Dermis microvascular lymphatic vessel endothelial cell (primary cell): Measurements from ENCODE around the gene SCCPDH. TPM values are rescaled to one million over a fixed set of nuclear protein-coding genes. Genes with fewer than 3 reads are reported as not detected.
A peak's percentile ranks its signal among the peaks of the same experiment; 100 is the strongest.

ENCODE experiments used
- DNase-seq, 2 donors: peaks; one replicate each; pipeline versions ENCODE4 v3.0.0 to v3.0.0-alpha.2; 2010; ENCODE audit warnings: low read depth in 2 of 2
- total RNA-seq: library from RNA; depleted of rRNA; stranded (reverse); fragments of >200 nt; gene quantifications from 2 replicates; pipeline ENCODE4 v1.2.1, GENCODE V29; 2014

SCCPDH gene
- total RNA-seq, 1 donor from 2014 or later, result 52.2 TPM

DNA sequence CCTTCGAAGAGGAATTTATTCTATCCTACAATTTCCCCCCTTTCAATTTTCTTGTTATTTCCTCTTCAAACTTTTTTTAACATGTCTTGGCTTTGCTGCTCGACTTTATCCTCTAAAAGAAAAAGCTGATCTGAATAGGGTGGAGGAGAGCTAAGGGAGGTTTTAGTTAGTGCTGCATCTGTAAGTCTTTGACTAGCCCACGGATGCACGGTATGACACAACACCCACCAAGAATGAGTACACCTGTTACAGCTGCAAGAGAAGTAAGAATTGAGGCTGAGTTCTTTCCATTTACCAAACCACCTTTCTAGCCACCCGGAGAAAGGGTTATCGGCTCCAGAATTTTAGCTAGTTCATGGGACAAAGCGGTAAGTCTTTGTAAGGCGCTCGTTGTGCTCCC lies 23.8 kb downstream of the SCCPDH start:
- no peak for DNase-seq

DNA sequence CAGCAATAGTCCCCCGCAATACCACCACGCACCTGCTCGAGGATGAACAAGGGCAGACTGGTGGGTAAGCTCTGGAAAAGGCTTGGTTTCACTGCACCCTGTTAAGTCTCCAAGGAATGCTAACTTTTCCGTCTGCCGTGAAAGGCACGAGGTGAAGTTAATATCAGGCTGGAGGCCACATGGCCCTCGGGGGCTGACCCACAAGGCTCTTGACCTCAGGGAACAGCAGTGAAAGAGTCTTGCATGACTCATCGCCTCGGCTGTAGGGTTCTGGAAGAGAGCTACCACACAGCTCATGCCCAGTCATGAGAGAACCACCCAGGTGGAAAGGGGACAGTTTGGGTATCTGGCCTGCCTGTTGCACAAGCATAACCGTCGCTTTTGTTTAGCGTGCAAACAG lies 24.7 kb downstream of the SCCPDH start:
- DNase-seq, result no peak

DNA sequence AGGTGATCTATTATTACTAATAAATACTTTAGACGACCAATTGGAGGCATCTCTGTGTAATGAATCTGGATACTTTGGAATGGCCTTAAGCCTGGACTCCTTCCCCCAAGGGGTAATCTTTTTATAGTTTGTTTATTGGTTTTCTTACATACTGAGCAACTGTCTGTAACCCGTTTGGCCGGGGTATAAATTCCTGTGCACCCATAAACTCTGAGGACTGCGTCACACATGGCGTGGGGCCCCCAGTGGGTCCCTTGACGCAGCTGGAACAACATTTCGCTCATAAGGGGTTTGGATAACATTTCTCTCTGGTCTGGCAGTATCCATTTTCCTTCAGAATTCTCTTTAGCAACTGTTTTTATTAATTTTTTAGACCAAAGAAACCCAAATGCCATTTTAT lies 26.5 kb downstream of the SCCPDH start:
- DNase-seq, result no peak

DNA sequence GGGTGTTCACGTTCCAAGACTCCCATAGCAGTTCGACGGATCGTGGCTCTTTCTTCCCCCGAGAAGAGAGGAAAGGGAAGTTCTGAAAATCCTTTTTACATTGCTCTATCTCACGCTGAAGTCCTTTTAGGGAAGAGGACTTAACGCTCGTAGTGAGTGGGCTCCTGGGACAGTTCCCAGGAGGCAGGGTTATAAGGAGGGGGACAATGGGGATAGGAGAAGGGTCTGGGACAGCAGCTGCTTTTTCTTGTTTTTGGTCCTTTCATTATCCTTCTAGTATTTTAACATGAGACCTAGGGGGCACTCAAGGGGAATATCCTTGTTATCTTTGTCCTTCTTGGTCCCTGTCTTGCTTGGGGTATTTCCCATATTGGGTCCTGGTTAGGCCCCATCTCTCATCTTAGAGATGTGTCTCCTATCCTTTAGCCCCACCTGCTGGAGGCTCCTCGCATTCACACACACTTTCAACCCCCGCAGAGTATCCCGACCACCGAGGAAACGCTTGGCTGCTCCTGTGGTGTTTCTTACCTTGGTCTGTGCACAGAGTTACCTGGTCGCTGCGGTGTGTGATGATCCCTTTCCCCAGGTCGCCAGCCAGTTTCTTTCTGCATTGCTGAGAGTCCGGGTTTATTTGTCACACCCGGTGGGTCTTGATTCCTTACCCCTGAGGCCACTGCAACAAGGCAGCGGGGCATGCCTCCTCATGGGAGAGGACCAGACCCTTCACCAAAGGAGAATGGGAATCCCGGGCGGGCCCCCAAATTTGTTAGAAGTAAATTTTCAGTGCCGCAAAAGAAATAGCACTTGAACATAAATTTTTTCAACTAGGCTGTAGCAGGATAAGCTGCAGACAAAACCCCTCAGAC lies 29.7 kb downstream of the SCCPDH start:
- DNase-seq, result peak; percentile 43 to 70

DNA sequence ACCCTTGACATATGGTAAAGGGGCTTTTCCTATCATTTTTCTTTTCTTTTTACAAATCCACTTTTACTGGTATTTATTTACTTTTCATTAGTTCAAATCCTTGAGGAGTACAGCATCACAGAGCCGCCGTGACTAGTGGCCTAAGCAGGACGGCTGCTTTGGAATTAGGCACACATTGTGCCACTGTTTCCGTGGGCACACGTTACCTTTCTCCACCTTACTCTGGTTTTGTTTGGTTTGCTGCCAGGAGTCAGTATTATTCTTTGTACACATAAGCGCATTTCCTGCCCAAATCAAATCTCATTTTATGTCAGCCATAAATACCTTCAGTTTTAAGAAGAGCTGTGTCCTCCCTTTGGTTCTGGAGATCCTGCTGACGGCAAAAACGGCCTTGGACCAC lies 31.2 kb downstream of the SCCPDH start:
- DNase-seq, result no peak

DNA sequence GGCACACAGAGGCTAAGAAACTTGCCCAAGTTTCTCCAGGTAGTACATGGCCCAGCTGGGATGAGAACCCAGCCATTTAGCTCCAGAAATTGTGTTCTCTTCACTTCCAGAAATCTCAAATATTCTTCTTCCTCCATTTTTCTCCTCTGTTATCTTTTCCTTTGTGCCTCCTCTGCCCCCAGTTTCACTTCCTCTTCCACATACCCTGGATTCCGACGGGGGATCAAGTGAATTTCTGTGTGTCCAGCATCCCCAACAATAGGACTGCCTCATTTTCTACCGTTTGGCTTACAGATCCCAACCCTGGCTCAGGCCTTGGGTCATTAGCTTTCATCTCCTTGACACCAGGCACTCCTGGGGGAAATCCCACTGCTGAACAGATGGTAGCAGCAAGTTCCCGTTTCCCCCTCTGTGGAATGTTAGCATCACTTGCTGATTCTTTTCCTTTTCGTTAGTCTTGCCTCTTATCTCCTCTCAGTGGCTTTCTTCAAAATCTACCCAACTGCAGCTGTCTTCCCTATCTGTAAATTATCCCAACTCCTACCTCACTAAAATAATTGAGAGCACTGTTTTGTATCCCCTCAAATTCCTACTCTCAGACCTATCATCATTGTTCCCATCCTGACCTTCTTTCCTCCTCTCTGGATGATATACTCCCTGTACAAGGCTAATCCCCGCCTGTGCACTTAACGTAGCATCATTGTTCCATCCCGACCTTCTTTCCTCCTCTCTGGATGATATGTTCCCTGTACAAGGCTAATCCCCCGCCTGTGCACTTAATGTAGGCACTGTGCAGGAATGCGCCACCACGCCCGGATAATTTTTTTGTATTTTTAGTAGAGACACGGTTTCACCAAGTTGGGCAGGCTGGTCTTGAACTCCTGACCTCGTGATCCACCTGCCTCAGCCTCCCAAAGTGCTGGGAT lies 36.5 kb downstream of the SCCPDH start:
- DNase-seq, result peak in 1 of 2 donors; percentile 7

DNA sequence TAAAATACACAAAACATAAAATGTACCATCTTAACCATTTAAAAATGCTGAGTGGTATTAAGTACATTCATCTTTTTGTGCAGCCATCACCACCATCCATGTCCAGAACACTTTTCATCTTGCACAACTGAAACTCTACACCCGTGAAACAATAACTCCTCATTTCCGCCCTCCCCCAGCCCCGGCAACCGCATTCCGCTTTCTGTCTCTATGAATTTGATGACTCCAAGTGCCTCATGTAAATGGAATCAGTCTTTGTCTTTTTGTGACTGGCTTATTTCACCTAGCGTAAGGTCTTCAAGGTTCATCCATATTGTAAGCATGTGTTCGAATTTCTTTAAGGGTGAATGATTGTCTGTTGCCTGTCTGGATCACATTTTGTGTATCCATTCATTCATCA lies 37.2 kb downstream of the SCCPDH start:
- DNase-seq, result no peak

DNA sequence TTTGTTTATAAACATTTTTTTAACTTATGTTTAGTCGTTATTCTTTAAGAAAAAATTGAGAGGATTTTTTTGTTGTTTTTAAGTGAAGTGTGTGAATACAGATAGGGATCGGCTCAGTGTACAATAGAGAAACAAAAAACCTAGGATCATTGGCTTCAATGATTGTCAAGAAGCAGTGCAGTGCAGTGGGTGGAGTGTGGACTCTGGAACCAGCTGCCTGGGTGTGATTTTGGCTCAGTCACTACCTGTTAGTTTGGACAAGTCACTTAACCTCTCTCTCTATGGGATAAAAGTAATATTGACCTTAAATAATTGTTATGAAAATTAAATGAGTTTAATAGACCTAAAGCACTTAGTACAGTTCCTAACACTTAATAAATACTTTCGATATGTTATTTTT lies 41.3 kb downstream of the SCCPDH start:
- no peak for DNase-seq

DNA sequence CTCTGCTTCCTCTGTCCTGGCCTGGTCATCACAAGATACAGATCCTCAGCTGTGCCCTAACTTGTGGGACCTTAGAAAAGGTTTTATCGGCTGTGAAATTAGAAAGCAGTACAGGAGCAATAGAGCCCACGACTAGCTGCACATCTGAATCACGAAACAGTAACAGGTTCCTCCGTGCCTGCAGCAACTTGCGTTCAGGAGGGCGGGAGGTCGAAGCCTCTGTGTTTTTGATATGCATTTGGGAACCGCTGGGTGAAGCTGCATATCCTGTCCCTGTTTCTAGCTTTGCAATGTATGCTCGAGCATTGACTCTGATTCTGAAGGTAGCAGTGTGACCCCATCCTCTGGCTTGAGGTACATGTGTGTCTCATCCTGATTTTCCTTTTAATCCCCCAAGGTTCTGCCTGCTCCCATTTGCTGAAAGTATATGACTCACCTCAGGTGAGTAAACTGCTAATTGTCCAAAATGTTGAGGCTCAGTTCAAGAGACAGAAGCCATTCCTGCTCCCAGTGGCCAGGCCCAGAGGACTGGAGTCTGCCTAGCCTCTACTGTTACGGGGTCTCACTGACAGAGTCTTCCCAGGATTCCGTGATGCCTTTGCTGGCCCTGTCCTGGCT lies 44.3 kb downstream of the SCCPDH start:
- DNase-seq, result no peak

DNA sequence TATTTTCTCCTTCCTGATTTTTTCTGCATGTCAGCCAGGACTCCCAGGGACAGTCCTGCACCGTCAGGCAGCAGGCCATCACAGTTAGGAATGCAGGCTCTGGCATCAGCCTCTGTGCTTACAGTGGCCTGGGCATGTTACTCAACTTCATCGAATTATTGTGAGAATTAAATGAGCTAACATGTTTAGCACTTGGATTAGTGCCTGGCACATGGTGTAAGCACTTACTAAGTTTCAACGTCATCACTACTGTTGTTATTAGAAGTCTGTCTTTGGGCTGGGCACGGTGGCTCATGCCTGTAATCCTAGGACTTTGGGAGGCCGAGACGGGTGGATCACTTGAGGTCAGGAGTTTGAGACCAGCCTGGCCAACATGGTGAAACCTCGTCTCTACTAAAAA lies 45.1 kb downstream of the SCCPDH start:
- no peak for DNase-seq

DNA sequence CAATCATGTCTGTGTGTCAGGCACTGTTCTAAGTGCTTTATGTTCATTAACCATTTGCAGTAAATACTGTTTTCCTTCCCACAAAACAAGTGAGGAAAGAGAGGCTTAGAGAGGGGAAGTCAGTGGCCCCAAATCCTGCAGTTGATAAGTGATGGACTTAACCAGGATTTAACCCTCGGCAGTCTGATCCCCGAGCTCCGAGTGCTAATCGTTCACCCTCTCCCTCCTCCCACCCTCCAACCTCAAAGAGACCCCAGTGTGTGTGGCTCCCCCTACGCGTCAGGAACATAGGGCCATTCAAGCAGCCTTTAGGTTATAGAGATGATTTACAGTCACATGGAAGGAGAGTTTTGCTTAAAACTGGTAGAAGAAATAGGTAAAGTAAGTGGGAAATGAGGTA lies 47.2 kb downstream of the SCCPDH start:
- no peak for DNase-seq

DNA sequence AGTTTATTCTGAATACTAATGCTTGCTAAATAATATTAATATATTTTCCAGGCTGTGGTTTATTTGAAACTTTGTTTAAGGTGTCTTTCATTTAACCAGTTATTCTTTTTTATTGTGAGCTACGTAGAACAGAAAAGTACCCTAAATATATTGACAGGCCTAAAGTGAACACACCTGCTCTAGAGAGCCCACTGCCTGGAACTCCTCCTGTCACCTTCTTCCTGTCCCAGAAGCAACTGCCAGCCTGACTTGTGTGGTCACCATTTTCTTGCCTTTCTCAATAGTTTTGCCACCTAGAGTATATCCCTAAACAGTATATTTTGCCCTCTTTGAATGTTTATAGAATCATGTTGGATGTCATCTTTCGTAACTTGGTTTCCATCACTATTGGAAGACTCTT lies 48.5 kb downstream of the SCCPDH start:
- no peak for DNase-seq

DNA sequence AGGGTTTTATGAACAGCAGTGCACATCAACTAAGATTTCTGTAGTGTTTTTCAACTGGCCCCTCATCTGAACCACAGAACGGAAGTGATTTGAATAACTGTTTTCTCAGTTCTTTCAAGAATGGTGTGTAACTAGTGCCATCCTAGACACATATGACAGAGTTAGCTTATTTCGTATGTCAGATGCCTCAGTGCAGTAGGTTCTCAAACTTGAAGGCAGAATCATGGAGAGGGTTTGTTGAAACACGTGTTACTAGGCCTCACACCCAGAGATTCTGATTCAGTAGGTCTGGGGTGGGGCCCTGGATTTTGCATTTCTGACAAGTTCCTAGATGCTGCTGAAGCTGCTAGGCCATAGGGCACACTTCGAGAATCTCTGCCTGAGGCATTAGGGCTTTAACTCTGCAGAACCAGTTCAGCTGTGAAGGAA lies 49.0 kb downstream of the SCCPDH start:
- DNase-seq, result no peak

DNA sequence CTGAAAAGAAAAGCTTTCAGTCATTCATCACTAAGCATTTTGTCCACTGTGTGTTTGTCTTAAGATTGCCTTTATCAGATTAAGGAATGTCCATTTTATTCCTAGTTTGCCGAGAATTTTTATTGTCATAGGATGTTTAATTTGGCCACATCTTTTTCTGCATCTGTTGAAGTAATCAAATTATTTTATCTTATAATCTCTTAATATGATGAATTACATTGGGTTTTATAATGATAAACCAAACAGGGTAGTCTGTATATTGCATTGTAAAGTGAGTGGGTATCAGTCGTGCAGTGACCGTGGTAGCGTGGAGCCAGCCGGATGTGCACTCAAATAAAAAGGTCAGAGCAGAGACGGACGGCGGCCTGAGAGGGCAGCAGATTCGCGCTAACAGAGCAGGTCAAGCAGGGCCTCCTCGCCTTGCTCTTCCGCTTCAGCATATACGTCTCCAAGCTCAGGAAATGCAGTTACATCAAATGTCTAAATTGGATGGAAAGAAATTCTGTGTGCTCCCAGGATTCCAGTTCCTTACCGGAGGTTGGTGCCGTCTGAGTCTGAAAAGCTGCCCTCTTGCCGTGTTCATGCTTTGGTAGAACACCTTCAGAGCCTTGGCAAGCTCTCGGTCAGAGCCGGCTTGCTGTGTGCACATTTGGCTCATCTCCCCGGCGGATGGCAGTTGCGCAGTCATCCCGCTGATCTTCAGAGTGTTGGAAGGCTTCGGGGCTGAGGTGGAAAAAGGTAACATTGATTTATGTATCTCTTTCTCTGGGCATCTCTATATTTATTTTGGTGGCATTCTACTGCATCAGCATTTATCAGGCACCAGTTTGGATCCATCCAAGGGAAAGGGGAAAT lies 51.5 kb downstream of the SCCPDH start:
- no peak for DNase-seq

DNA sequence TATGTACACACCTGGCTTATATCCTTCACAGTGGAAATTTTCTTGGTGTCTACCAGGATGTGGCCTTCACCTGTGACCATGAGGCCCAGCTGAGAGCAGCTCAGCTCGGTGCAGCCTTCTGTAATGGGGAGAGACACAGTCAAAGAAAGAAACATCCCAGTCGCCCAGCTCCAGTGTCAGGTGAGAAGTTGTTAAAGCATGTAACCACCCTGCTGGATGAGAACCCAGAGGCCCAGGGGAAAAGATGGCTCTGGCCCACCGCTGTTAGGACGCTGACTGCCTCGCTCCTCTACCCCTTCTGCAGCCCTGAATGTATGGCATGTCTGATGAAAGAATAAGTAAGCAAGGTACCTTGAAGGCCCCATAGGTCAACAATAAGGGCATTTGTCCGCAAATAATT lies 52.7 kb downstream of the SCCPDH start:
- no peak for DNase-seq

DNA sequence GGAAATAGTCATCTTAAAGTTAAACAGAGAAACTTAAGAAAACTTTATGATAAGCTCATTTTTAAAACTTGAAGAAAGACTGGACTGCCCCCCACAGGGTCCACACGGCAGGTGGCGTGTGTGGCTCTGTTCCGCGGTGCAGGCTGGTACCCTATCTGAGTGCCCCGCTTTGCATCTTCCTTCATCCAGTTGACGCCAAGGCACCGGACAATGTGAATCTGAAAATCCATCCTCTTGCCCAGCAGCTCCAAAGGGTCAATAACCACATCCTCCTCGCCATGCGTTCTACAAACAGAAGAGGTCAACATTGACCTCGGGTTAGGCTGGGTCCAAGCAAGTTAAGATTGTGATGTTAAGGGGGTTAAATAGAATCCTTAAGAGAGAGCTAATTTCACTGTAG lies 54.5 kb downstream of the SCCPDH start:
- DNase-seq, result no peak

DNA sequence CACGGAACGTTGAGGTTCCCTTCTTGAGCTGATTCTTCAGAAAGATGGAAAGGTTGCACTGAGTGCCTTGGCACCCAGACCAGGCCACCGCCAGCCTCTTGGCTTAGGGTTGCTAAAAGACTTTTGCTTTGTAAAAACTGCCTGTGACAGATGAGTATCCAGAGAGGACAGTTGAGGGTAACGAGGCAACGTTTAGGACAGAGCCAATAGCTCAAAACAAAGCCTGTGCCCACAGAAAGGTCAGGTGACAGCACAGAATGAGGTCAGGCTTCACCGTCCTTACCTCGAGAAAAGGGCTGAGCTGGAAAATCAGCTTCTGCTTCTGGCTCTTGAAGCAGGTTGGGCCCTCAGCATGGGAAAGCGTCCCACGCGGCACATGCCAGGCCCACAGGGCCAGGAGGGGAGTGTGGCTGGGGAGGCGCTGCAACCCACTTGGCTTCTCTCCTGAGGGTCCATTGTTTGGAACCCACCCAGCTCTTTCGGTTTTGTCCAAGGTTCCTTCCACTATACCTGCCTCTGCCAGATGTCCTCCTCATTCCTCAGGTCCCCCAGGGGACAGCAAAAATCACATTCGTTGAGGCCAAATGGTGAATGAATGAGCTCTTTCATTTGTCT lies 55.5 kb downstream of the SCCPDH start:
- no peak for DNase-seq

DNA sequence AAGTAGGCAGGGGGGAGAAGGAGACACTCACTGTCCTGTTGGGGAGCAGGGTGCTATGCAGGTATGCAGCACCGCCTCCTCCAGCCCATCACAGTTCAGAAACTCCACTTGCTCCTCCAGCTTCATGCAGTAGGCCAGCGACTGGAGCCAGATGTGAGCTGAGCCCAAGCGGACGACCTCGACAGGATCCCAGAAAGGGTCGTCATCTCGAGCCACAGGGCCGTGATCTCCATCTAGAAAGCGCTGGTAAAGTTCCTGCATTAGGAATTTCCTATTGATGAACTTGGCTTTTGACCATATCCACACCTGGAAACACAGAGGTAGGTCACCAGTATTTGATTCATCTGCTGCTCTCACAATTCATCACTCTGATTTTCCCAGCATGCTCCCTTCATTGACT lies 56.1 kb downstream of the SCCPDH start:
- DNase-seq, result no peak

DNA sequence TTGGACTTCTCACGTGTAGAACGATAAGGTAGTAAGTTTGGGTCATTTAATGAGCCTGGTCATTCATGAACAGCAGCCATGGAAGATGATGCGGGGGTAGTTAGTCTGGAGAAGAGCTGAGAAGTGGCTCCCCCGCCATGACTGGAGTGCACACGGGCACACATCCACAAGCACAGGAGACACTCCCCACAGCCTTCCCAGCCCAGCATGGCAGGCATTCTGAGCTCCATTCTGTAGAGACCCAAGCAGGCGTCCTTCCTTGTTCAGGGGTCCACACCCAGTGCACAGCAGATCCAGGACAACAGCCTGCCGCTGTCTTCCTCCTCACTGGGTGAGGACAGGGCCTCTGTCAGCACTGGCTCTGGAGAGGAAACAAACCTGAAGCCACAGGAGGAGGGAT lies 57.0 kb downstream of the SCCPDH start:
- DNase-seq, result no peak

DNA sequence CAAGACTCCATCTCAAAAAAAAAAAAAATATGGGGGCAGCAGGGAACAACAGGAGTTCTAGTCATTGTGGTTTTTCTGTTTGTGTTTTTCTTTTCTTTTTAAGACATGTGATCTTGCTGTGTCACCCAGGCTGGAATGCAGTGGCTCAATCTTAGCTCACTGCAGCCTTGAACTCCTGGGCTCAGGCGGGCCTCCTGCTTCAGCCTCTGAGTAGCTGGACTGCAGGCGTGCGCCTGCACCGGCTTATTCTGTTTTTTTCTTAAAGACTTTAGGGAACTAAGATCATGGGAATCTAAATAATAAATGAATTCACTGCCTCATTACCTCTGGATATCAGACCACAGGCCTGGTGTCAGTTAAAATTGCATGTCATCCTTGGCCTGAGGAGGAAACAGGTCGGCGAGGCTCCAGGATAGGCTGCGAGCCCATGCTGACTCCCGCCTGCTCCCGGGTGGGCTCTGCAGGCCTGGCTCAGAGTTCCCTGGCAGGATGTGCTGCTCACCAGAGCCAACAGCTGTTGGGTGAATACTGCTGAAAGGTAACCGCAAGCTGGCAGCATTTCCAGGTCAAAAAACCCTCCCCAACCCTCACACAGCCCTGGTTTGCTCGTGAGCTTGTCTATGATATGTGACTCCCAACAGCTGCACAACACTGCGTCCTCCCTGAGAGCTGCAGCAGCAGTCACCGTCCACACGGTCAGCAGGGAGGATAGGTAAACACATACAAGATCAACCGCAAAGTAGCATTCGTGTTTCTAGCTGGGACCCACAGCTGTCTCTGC lies 58.1 kb downstream of the SCCPDH start:
- peak; percentile 5 to 17 for DNase-seq
